H4 (cell line): ENCODE measurements around the gene FURIN. TPM values are rescaled to one million over a fixed set of nuclear protein-coding genes. Genes with fewer than 3 reads are reported as not detected.
"Not testable (repeated sequence)": the region's sequence is repeated elsewhere in the genome, so short reads cannot be mapped to it uniquely, and the experiment has no call there.

Source experiments
- DNase-seq: peaks from one replicate; pipeline ENCODE4 v3.0.0-alpha.2; 2015; ENCODE audit warnings: low spot score
- total RNA-seq: library from RNA; depleted of rRNA; stranded (reverse); fragments of >200 nt; shearing (Covaris generic); gene quantifications from 2 replicates; pipeline ENCODE4 v1.2.3, GENCODE V29; 2014

Gene FURIN
- total RNA-seq, 1 experiment from 2014 or later: 8.1 TPM

GRCh38 chr15:90844696-90845095, 23.7 kb upstream of the FURIN start:
- no peak for DNase-seq

GRCh38 chr15:90845201-90845949, 23.0 kb upstream of the FURIN start:
- DNase-seq: peak; percentile 79

GRCh38 chr15:90849424-90849823, 19.0 kb upstream of the FURIN start:
- DNase-seq: not testable (repeated sequence)

- no peak for DNase-seq
Observed at GRCh38 chr15:90851114-90851513, 17.3 kb upstream of the FURIN start.

- no peak for DNase-seq
Observed at GRCh38 chr15:90851940-90852339, 16.4 kb upstream of the FURIN start.

GRCh38 chr15:90855139-90855538, 13.2 kb upstream of the FURIN start:
- no peak for DNase-seq

- no peak for DNase-seq
Observed at GRCh38 chr15:90857337-90857736, 11.1 kb upstream of the FURIN start.

GRCh38 chr15:90857883-90858443, 10.4 kb upstream of the FURIN start:
- DNase-seq: no peak

GRCh38 chr15:90859234-90860131, 8.9 kb upstream of the FURIN start:
- no peak for DNase-seq

- no peak for DNase-seq
Observed at GRCh38 chr15:90860450-90860849, 7.9 kb upstream of the FURIN start.

- peak; percentile 86 for DNase-seq
Observed at GRCh38 chr15:90860942-90861675, 7.3 kb upstream of the FURIN start.

GRCh38 chr15:90862487-90862886, 5.9 kb upstream of the FURIN start:
- no peak for DNase-seq

GRCh38 chr15:90862964-90863778, 5.2 kb upstream of the FURIN start:
- no peak for DNase-seq

GRCh38 chr15:90863987-90864386, 4.4 kb upstream of the FURIN start:
- DNase-seq: no peak

GRCh38 chr15:90864507-90864906, 3.9 kb upstream of the FURIN start:
- no peak for DNase-seq

GRCh38 chr15:90865702-90866101, 2.7 kb upstream of the FURIN start:
- DNase-seq: no peak

- DNase-seq: no peak
Observed at GRCh38 chr15:90866161-90866715, 2.1 kb upstream of the FURIN start.

- no peak for DNase-seq
Observed at GRCh38 chr15:90866800-90867199, 1.6 kb upstream of the FURIN start.

- DNase-seq: no peak
Observed at GRCh38 chr15:90869140-90869541, 753 bp downstream of the FURIN start.

- peak; percentile 84 for DNase-seq
Observed at GRCh38 chr15:90869601-90870353, 1.4 kb downstream of the FURIN start.
